GM12891 (cell line): ENCODE measurements around the gene CAMTA1.

Source experiments
- POLR2A ChIP-seq: IDR thresholded peaks from 2 replicates; pipeline ENCODE4 v1.6.1; 2011; ENCODE audit warnings: low read depth, low read length, control low read depth
- POLR2AphosphoS5 ChIP-seq: IDR thresholded peaks from 2 replicates; pipeline ENCODE4 v1.6.1; 2011; ENCODE audit warnings: low read depth, low read length, control low read depth

GRCh38 chr1:7274256-7274655 is 489.0 kb downstream of the CAMTA1 start:
- TF ChIP-seq POLR2A, result no peak
- no peak for TF ChIP-seq POLR2AphosphoS5
